GM18868 (cell line): ENCODE measurements around the gene SAMD4B.
"Not testable (repeated sequence)": the region's sequence is repeated elsewhere in the genome, so short reads cannot be mapped to it uniquely, and the experiment has no call there.

Experiments
- ATAC-seq: cut with Tn5 transposase; IDR thresholded peaks from one replicate; pipeline ENCODE4 v1.9.1; 2021; ENCODE audit warnings: mild to moderate bottlenecking, moderate library complexity; ENCODE audit not compliant: unreplicated experiment

The SAMD4B gene

DNA sequence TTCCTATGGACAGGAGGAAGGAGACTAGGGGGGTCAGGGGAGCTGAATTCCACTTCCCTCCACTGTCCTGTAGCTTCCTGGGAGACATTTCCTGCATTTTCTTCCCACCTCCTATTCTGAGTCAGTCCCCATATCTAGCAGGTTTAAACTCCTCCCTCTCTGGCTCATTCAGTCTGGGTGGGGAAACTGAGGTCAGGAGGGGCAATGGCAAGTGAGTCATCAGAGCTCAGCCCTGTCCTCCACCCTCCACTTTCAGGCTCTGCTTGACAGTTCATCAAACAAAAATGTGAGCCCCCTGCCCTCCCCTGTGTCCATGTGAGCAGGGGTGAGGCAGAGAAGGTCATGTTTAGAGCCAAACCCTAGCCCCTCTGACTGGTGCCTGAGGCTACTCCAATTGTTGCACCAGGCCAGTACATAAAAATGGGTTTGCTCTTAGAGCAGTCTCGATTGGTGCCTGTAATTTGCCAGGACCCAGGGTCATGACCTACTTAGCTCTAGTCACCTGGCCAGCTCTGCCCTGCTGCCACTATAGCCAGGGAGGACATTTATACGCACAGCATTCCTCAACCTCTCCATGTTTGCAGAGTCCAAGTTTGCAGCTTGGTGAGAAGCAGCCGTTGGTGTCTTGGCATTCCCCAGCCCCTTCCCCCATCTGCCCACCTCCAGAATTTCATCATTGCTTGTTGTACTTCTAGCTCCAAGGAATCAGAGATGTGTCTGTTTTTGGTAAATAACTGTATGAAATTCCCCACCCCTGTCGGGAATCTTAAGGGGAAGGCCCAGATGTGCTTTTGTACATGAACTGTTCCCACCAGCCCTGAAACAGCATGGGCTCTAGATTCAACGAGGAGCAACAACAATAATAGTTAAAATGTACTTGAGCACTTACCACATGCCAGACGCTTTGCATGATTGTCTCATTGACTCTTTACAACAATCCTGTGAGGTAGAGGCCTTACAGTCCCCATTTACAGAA, 20.7 kb downstream of the SAMD4B start:
- ATAC-seq, result no peak

- ATAC-seq, result no peak
These were observed 21.8 kb downstream of the SAMD4B start for GRCh38 chr19:39363901-39364457.

- no peak for ATAC-seq
These were observed 23.3 kb downstream of the SAMD4B start for GRCh38 chr19:39365531-39365930.

- no peak for ATAC-seq
These were observed 27.0 kb downstream of the SAMD4B start for GRCh38 chr19:39369200-39369599.

DNA sequence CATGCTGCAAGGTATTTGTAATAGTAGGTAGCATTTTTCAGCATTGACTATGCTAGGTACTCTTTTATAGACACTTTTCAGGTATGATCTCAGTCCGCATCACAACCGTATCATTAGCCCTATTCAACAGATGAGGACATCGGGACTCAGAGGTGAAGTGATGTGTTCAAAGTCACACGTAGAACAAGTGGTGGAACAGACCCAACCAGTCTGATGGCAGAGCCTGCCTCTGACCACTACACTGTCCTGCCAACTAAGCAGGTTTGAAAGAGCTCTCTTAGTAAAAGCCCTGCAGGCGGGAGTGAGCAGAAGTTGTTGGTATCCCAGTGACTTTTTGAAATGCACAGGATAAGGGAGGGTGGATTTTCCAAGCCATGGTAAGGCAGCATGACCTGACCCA, 28.5 kb downstream of the SAMD4B start:
- no peak for ATAC-seq

DNA sequence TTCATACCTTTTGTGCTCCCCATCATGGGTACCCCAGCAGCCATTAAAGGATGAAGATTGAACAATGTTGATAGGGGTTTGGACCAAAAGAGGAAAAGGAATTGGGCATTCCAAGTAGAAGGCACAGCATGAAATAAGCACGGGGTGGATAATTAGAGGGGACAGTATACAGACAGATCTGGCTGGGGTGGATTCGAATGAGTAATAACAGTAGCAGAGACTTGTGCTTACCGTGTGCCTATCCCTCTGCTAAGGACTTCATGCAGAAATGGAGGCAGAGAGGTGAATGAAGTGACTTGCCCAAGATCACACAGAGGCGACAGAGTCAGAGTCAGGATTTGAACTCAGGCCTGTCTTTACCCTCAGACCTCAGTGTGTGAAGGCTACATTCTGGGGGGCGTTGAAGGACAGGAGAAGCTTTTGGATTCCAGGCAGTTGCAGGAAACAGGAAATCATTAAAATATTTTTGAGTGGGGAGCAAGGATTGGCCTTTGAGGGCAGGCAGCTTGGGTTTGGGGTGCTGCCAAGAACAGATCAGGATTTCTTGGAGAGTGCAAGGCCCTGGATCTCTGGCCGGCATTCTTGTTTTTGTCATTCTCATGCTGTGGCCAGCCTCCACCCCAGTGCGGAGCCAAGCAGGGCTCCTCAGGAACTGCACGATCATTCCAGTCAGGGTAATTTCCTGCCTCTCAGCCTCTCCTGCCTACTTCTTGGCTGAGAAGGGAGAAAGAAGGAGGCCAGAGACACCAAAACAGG, 30.0 kb downstream of the SAMD4B start:
- ATAC-seq, result no peak

GRCh38 chr19:39372941-39373340, 30.7 kb downstream of the SAMD4B start:
- ATAC-seq, result no peak

DNA sequence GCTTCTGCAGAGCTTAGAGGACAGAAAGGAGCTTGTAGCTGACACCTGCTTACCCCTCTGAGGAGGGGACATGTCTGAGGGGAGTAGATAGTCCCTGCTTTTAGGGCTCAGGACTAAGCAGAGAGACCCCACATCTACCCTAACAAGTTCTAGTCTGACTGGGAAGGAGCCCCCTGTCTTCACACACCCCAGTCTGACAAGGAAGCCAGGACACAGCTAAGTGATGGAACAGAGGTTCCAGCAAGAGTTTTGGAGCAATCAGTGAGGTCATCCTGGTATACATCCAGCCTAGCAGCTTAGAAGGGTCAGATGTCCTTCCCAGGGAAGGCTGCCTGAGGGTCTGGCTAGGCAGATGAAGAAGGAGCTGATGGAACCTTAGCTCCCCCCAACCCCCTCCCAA, 33.7 kb downstream of the SAMD4B start:
- ATAC-seq, result no peak

GRCh38 chr19:39377373-39378362, 35.4 kb downstream of the SAMD4B start:
- ATAC-seq, result no peak

DNA sequence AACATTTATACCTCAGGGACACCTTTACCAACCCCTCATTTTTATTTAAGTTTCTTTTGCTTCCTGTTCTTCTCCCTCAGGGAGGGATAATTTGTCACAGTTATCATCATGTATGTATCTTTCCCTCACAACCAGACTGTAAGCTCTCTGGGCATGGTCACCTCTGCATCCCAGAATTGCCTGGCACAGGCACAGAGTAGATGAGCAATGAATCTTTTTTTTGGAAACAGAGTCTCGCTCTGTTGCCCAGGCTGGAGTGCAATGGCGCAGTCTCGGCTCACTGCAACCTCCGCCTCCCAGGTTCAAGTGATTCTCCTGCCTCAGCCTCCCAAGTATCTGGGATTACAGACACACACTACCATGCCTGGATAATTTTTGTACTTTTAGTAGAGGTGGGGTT, 37.1 kb downstream of the SAMD4B start:
- ATAC-seq, result not testable (repeated sequence)

DNA sequence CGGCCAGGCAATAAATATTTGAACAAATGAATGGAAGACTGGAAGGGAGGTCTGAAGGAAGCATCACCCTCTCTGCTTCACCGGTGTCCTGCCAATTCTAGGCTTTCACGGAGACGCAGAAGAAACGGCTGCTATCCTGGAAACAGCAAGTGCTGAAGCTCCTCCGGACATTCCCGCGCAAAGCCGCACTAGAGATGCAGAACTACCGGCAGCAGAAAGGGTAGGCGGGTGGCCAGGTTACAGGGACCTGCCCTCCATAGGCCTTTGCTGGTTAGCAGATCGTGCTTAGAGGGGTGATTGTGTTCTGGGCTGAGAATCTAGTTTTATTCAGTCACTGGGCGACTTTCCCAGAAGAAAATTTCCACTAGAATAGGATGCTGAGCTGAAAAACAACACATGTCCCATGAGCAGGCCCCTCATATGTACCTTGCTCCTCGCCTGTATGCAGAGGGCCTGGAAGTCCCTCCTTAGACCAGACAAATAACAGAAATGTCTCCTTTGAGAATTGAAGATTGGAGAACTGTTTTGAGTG, 37.7 kb downstream of the SAMD4B start:
- ATAC-seq, result no peak

- ATAC-seq, result no peak
These were observed 38.6 kb downstream of the SAMD4B start for GRCh38 chr19:39380521-39381502.

GRCh38 chr19:39381910-39382611, 39.8 kb downstream of the SAMD4B start:
- ATAC-seq, result no peak

- ATAC-seq, result no peak
These were observed 41.0 kb downstream of the SAMD4B start for GRCh38 chr19:39382991-39383828.

- ATAC-seq, result no peak
These were observed 42.8 kb downstream of the SAMD4B start for GRCh38 chr19:39384839-39385568.

- ATAC-seq, result no peak
These were observed 43.6 kb downstream of the SAMD4B start for GRCh38 chr19:39385629-39386411.
